Right lobe of liver (tissue), 4 donors: ENCODE data around the gene OGT.

Source experiments
- POLR2A ChIP-seq: fragments of 450-650 bp; IDR thresholded peaks from one replicate; pipeline ENCODE4 v1.6.1; 2017; ENCODE audit warnings: antibody characterized with exemption, mild to moderate bottlenecking
- TF ChIP-seq, protein P1 (sequence below), 4 donors: fragments of 200-600 bp in 3 of 4; fragments of 450-650 bp in 1 of 4; IDR thresholded peaks; one replicate each; pipeline versions ENCODE4 v1.5.1 to v1.8.0; 2016 to 2022; ENCODE audit warnings: antibody characterized with exemption in 4 of 4, mild to moderate bottlenecking in 2 of 4
- donor health status: DM: no; HTN: no; CAD: no.
- donor health status: DM: no; HTN: no; CAD: no.
- donor health status: DM: no; HTN: yes; CAD: no.

DNA sequence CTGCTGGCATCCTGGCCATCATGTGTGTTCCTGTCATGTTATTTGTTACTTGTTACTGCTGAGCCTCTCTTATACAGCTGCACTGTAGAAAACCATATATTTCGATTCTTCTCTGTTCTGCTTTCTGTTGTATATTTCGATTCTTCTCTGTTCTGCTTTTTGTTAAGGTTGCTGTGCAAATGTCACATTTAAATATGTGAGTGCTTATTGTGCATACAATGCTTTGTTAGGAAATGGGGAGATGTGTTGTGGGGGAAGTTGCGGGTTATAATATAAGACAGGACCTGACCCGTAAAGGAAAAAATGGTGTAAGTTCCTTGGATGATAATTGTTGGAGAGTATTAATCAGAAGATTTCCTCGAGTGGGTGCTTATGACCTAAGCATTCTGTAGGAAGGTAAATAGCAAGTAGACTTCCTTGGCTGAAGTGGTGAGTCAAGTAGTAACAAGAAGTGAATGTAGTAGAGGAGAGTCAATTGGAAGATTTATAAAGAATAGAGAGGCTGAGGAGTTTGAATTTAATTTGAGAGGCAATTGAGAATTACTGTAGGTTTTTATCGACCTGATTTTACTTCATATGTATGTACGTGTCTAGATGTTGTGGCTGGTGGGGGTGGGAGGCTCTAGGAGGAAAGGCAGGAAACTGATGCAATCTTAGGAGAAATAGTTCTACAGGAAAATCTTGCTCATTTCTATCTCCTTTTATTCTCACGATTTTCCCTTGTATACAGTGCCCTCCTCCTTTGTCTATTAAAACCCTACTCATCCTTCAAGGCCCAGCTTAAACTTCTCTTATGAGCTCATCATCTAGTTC, 8.5 kb downstream of the OGT start:
- TF ChIP-seq, protein P1, sequence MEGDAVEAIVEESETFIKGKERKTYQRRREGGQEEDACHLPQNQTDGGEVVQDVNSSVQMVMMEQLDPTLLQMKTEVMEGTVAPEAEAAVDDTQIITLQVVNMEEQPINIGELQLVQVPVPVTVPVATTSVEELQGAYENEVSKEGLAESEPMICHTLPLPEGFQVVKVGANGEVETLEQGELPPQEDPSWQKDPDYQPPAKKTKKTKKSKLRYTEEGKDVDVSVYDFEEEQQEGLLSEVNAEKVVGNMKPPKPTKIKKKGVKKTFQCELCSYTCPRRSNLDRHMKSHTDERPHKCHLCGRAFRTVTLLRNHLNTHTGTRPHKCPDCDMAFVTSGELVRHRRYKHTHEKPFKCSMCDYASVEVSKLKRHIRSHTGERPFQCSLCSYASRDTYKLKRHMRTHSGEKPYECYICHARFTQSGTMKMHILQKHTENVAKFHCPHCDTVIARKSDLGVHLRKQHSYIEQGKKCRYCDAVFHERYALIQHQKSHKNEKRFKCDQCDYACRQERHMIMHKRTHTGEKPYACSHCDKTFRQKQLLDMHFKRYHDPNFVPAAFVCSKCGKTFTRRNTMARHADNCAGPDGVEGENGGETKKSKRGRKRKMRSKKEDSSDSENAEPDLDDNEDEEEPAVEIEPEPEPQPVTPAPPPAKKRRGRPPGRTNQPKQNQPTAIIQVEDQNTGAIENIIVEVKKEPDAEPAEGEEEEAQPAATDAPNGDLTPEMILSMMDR (IDR thresholded peaks at IDR 0.05): no peak
- no peak for TF ChIP-seq POLR2A
